HS-5 (cell line): ENCODE results near the gene ZNF787.
"Not testable (repeated sequence)": the region's sequence is repeated elsewhere in the genome, so short reads cannot be mapped to it uniquely, and the experiment has no call there.

Source experiments
- DNase-seq: peaks from one replicate; pipeline ENCODE4 v3.0.0-alpha.2; 2012; ENCODE audit warnings: low read depth

Gene ZNF787

GRCh38 chr19:56121180-56122167, at the start of gene ZNF787:
TSS of gene ZNF787 (minus strand) at chr19:56121295. CDS start at chr19:56103217, 18,078 bp downstream.
- DNase-seq = peak; percentile 88

DNA sequence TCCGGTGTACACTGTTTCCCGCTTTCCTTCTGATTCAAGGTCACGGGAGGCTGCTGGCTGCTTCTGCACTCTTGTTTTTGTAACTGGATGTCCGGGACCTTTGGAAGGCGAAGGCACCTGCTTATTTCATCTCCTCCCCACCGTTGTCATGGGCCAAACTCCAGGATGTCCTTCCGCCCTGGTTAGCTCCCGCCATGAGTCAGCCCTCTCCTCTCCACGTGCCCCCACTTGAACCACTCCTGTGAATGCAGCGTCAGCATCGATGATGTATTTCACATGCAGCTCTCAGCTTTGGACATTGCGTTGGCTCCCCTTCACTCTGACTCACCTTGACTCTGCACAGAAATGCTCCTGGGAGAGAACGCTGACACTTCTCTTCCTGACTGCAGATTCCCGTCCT, 49.2 kb upstream of the ZNF787 start:
- DNase-seq = peak; percentile 49

DNA sequence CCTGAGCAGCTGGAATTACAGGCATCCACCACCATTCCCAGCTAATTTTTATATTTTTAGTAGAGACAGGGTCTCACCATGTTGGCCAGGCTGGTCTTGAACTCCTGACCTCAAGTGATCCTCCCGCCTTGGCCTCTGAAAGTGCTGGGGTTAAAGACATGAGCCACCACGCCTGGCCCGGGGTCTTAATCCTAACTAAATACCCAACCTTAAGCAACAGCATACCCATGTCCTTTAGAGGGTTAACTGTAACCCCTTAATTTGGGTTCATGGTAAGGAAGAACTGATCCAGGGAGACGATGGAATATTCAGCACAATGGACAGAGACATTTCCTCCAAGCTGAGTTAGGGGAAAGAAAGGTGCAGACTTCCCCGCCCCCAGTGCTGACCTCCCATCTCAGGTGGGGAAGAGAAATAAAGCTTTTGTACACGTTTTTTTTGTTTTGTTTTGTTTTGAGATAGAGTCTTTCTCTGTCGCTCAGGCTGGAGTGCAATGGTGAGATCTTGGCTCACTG, 46.0 kb upstream of the ZNF787 start:
- DNase-seq = no peak

DNA sequence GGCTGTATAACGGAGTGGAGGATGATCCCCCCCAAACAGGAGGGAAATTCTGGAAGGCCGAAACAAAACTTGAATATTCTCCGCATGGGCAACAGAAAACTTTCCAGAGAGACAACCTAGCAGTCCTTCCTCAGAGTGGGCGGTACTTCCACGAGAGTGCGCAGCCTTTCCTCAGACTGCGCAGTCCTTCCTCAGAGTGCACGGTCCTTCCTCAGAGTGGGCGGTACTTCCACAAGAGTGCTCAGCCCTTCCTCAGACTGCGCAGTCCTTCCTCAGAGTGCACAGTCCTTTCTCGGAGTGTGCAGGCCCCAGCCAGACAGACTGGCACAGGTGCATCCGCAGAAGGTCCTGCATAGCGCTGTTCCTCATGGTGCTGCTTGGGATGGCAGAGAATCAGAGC, 42.0 kb upstream of the ZNF787 start:
- DNase-seq = no peak

DNA sequence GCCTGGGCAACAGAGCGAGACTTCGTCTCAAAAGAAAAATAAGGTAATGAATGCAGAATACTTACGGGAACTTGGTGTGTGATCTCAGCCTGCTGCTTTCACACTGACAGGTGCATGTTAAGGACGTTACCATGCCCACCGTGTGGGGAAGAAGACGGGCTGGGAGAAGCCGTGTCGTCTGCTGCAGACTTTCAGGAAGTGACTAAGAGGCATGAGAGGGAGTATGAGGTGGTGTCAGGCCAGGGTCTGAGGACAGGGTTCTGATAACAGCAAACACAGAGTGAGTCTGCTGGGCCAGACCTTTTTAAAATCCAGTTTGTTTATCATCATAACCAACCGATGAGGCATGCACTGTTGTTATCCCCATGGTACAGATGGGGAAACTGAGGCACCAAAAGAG, 41.2 kb upstream of the ZNF787 start:
- DNase-seq = no peak

- DNase-seq = no peak
These were observed 40.4 kb upstream of the ZNF787 start for GRCh38 chr19:56161534-56161933.

DNA sequence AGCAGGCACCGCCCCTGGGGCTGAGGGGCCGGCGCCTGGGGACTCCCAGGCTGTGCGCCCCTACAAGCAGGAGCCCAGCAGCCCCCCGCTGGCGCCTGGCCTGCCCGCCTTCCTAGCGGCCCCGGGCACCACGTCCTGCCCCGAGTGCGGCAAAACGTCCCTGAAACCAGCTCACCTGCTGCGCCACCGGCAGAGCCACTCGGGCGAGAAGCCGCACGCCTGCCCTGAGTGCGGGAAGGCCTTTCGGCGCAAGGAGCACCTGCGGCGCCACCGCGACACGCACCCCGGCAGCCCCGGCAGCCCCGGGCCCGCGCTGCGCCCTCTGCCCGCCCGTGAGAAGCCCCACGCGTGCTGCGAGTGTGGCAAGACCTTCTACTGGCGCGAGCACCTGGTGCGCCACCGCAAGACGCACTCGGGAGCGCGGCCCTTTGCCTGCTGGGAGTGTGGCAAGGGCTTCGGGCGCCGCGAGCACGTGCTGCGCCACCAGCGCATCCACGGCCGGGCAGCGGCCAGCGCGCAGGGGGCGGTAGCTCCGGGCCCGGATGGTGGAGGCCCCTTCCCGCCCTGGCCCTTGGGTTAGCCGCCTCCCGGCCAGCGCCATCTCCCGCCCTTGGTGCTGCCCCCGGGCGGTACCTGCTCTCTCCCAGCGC, 38.7 kb upstream of the ZNF787 start:
- no peak for DNase-seq

DNA sequence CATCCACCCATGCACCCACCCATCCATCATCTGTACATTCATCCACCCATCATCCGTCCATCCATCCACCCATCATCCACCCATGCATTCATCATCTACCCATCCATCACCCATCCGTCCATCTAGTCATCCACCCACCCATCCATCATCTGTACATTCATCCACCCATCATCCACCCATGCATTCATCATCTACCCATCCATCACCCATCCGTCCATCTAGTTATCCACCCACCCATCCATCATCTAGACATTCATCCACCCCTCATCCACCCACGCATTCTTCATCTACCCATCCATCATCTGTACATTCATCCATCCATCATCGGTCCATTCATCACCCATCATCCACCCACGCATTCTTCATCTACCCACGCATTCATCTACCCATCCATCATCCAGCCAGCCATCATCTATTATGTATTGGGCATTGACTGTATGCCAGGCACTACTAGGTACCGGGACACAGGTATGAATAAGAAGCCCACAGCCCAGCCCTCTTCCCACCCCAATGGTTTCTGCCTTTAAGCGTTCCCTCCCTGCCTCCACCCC, 38.0 kb upstream of the ZNF787 start:
- no peak for DNase-seq

DNA sequence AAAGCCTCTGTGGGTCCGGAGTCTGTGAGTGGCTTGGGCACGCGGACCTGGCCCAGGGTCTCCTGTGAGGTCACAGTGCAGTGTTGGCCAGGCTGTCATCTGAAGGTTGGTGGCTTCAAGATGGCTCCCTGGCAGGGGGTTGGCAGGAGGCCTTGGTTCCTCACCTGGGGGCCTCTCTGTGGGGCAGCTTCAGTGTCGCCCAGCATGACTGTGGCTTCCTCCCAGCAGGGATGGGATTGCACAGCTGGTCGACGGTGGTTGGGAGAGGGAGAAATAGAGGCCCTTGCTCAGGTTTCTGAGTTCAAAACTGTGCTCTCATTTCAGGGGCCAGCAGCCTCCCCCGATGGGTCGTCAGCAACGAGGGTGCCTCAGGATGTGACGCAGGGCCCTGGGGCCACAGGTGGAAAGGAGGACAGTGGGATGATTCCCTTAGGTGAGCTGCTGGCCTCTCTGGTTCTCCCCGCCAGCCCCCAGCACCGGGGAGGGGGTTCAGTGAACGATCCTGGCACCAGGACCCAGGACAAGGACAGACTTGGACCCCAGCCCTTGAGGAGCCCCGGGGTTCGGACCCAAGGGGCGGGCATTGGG, 37.2 kb upstream of the ZNF787 start:
- DNase-seq = no peak

- no peak for DNase-seq
These were observed 35.7 kb upstream of the ZNF787 start for GRCh38 chr19:56156768-56157167.

DNA sequence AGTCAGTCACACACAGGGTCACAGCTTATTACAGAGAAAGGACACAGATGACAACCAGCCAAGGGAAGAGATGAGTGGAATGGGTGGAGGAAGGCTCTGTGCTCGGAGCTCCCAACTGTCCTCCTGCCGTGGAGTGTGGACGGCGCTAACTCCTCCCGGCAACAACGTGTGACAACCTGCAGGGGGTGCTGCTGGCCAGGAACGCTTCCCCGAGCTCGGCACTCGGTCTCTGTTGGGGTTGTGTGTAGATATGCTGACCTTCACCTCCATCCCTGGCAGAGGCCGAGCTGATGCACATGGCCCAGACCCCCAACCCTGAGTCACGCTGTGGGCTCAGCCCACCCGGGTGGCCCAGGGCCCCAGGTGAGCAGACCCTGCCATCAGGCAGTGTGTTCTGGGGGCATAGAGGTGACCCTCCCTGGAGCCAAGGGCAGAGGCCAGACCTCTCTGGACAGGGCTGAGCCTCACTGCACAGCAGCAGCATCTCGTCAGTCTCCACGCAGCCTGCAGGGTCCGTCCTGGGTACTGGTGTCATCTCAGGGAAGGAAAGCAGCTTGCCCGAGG, 34.1 kb upstream of the ZNF787 start:
- DNase-seq = no peak

DNA sequence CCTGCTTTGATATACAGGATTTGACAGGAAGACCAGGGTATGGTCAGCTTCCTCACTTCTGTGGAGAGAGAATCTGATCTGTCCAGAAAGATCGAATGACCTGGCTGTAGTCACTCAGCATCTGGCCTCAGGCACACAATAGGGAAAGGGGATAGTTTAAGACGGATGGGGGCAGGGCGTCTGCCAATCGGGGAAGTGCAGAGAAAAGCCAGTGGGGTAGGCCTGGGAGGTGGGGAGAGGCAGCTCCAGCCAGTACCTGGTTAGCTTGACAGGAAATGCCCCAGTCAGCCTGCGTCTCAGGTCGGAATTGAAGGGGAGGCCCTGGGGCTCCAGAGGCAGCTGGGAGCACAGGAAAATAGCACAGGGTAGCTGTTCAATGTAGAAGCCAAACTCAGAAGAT, 32.4 kb upstream of the ZNF787 start:
- DNase-seq = no peak

DNA sequence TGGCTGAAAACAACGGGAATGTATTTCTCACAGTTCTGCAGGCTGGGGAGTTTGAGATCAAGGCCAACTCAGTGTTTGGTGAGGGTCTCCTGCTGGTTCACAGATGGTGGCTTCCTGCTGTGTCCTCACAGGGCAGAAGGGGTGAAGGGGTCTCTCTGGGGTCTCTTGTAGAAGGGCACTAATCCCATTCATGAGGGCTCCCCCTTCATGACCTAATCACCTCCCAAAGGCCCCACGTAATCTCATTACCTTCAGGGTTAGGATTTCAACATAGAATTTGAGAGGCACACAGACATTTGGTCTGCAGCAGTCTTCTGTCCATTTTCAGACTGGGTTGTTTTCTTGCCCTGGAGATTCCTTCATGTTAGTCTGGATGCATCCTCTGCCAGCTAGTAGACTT, 31.5 kb upstream of the ZNF787 start:
- DNase-seq = no peak

DNA sequence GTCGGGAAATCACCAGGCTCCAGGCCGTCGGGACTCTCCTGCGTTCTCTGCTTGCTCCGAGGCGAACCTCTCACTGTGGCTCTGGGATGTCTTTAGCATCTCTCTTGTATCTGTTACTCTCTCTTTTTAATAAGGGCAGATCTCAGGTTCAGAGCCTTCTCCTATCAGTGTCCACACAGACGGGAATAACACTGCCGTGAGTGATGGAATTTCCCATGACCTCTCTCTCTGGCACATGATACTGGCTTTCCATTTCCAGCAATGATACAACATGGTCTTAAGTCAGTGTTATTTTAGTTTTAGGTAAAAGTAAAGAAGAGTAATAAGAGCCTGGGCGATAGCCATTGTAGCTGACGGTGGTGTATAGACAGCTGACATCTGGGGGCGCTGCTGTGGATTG, 29.3 kb upstream of the ZNF787 start:
- no peak for DNase-seq

- no peak for DNase-seq
These were observed 28.6 kb upstream of the ZNF787 start for GRCh38 chr19:56149656-56150038.

DNA sequence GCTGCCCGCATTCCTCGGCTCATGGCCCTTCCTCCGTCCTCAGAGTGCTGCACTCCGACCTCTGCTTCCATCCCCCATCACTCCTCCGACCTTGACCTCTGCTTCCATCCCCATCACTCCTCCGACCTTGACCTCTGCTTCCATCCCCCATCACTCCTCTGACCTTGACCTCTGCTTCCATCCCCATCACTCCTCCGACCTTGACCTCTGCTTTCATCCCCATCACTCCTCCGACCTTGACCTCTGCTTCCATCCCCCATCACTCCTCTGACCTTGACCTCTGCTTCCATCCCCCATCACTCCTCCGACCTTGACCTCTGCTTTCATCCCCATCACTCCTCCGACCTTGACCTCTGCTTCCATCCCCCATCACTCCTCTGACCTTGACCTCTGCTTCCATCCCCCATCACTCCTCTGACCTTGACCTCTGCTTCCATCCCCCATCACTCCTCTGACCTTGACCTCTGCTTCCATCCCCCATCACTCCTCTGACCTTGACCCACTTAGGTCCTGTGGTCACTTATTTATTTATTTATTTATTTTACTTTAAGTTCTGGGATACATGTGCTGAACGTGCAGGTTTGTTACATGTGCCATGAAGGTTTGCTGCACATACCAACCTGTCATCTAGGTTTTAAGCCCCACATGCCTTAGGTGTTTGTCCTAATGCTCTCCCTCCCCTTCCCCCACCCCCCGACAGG, 28.0 kb upstream of the ZNF787 start:
- not testable (repeated sequence) for DNase-seq

DNA sequence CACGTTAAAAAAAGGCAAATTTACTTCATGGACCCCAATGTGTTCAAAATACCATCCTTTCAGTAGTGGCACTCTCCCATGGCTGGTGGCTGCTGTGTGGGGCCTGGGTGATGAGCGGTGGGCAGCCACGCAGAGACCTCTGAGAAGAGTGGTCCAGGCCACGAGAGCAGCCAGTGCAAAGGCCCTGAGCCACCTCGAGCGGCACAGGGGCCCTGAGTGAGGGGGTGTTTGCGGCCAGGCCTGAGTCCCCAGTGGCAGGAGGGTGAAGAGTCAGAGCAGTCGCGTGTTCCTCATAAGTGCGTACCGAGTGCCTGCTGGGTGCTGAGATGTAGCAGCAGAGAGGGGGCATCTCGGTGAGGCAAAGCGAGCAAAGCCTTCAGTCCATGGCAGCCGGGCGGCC, 27.0 kb upstream of the ZNF787 start:
- DNase-seq = no peak

GRCh38 chr19:56147307-56147706, 26.2 kb upstream of the ZNF787 start:
- DNase-seq = no peak

GRCh38 chr19:56146904-56147303, 25.8 kb upstream of the ZNF787 start:
- DNase-seq = no peak

DNA sequence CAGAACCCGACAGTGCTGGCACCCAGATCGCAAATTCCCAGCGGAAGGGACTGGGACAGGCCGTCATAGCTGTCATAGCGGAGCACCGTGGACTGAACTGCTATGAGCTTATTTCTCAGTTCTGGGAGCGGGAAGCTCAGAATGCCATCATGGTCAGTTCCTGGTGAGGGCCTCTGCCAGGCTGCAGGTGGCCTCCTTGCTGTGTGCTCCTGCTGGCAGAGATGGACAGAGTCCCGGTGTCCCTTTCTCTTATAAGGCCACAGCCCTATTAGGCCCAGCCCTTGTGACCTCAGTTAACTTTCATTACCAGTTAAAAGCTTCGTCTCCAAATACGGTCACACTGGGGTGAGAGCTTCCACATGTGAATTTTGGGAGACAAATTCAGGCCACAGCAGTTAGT, 24.6 kb upstream of the ZNF787 start:
- no peak for DNase-seq

GRCh38 chr19:56144831-56145230, 23.7 kb upstream of the ZNF787 start:
- no peak for DNase-seq

GRCh38 chr19:56144376-56144775, 23.3 kb upstream of the ZNF787 start:
- DNase-seq = no peak
